DOHH2 (cell line): ENCODE measurements around the gene TNFRSF25.
A peak's percentile ranks its signal among the peaks of the same experiment; 100 is the strongest.

Experiments
- H3F3A ChIP-seq: fragments of 200-600 bp; sonication (generic), shearing (Covaris generic); 2 replicates; pipeline ENCODE4 v1.6.0; 2016; ENCODE audit warnings: antibody characterized with exemption, mild to moderate bottlenecking; ENCODE audit not compliant: control insufficient read depth, insufficient read depth
- H3K27ac ChIP-seq: fragments of 200-600 bp; sonication (generic); 2 replicates; pipeline ENCODE4 v1.5.1; 2014; ENCODE audit warnings: low read depth, mild to moderate bottlenecking, low read length, moderate library complexity
- H3K27me3 ChIP-seq: fragments of 200-600 bp; sonication (generic); 2 replicates; pipeline ENCODE4 v1.6.1; 2014; ENCODE audit warnings: mild to moderate bottlenecking, low read length, mixed read lengths; ENCODE audit not compliant: control insufficient read depth
- H3K36me3 ChIP-seq: fragments of 200-600 bp; sonication (generic); 2 replicates; pipeline ENCODE4 v1.6.1; 2014; ENCODE audit warnings: mild to moderate bottlenecking, low read length, moderate library complexity, mixed read lengths; ENCODE audit not compliant: control insufficient read depth
- H3K4me1 ChIP-seq: fragments of 200-600 bp; sonication (generic); 2 replicates; pipeline ENCODE4 v1.6.1; 2014; ENCODE audit warnings: mild to moderate bottlenecking, low read length, mixed read lengths; ENCODE audit not compliant: control insufficient read depth
- H3K4me2 ChIP-seq: fragments of 200-600 bp; sonication (generic); 2 replicates; pipeline ENCODE4 v1.6.0; 2014; ENCODE audit warnings: mild to moderate bottlenecking, low read length, moderate library complexity
- H3K4me3 ChIP-seq: fragments of 200-600 bp; sonication (generic); 2 replicates; pipeline ENCODE4 v1.5.1; 2014; ENCODE audit warnings: mild to moderate bottlenecking, low read length, mixed read lengths
- H3K79me2 ChIP-seq: fragments of 200-600 bp; sonication (generic); 2 replicates; pipeline ENCODE4 v1.6.1; 2014; ENCODE audit warnings: mild to moderate bottlenecking, low read length, mixed read lengths; ENCODE audit not compliant: control insufficient read depth
- H3K9me2 ChIP-seq: fragments of 200-600 bp; sonication (generic); replicated peaks from 2 replicates; pipeline ENCODE4 v1.6.1; 2014; ENCODE audit warnings: mild to moderate bottlenecking, low read length, mixed read lengths; ENCODE audit not compliant: control insufficient read depth
- H3K9me3 ChIP-seq: fragments of 200-600 bp; sonication (generic); 2 replicates; pipeline ENCODE4 v1.6.1; 2014; ENCODE audit warnings: antibody characterized with exemption, low read length, mixed read lengths; ENCODE audit not compliant: control insufficient read depth, insufficient read depth
- H4K20me1 ChIP-seq: fragments of 200-600 bp; sonication (generic); 2 replicates; pipeline ENCODE4 v1.6.0; 2014; ENCODE audit warnings: low read depth, mild to moderate bottlenecking, antibody characterized with exemption, low read length, moderate library complexity; ENCODE audit not compliant: control insufficient read depth, insufficient read depth
- EZH2phosphoT487 ChIP-seq: fragments of 200-600 bp; sonication (generic); IDR thresholded peaks from 2 replicates; pipeline ENCODE4 v1.6.1; 2017; ENCODE audit warnings: borderline replicate concordance, mild to moderate bottlenecking, antibody characterized with exemption, low read length, moderate library complexity, mixed read lengths
- TF ChIP-seq, protein P1 (sequence below): fragments of 200-600 bp; sonication (generic); IDR thresholded peaks from one replicate; pipeline ENCODE4 v1.5.1; 2014; ENCODE audit warnings: antibody characterized with exemption, mild to moderate bottlenecking, low read depth, low read length; ENCODE audit not compliant: poor library complexity, severe bottlenecking

Gene TNFRSF25

DNA sequence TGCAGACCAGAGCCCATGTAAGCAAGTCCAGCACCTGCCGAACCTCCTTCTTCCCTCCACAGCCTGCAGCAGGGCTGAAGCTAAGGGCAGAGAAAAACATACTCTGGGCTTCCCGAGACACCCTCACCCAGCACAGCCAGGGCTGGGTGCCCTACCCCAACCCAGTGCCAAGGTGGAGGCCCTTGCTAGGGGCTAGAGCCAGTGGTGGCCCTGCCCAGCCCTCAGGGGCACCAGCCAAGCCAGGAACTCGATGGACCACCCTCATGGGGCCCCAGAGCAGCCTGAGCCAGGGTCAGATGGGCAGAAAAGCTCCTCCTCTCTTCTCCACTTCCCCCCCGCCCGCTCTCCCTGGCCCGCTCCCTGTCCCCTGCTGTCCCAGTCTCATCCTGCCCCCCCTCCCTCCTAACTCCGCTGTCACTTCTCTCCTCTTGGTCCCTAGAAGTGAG lies 15.9 kb downstream of the TNFRSF25 start:
- H3K4me2 ChIP-seq, result no peak overlapping the region
- no peaks in the 10 kb centered on the region for H3K36me3 ChIP-seq
- H3K9me3 ChIP-seq, result no peaks in the 10 kb centered on the region
- H3K4me3 ChIP-seq, result no peak overlapping the region
- H3F3A ChIP-seq, result no peaks in the 10 kb centered on the region
- H3K9me2 ChIP-seq, result no peaks in the 10 kb centered on the region
- no peaks in the 10 kb centered on the region for H3K79me2 ChIP-seq
- H3K4me1 ChIP-seq, result peaks cover 13% of the 10 kb centered on the region
- H3K27me3 ChIP-seq, result peaks cover 36% of the 10 kb centered on the region
- H4K20me1 ChIP-seq, result no peaks in the 10 kb centered on the region
- H3K27ac ChIP-seq, result no peak overlapping the region
- TF ChIP-seq, protein P1, sequence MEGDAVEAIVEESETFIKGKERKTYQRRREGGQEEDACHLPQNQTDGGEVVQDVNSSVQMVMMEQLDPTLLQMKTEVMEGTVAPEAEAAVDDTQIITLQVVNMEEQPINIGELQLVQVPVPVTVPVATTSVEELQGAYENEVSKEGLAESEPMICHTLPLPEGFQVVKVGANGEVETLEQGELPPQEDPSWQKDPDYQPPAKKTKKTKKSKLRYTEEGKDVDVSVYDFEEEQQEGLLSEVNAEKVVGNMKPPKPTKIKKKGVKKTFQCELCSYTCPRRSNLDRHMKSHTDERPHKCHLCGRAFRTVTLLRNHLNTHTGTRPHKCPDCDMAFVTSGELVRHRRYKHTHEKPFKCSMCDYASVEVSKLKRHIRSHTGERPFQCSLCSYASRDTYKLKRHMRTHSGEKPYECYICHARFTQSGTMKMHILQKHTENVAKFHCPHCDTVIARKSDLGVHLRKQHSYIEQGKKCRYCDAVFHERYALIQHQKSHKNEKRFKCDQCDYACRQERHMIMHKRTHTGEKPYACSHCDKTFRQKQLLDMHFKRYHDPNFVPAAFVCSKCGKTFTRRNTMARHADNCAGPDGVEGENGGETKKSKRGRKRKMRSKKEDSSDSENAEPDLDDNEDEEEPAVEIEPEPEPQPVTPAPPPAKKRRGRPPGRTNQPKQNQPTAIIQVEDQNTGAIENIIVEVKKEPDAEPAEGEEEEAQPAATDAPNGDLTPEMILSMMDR, result no peak
- no peak for TF ChIP-seq EZH2phosphoT487

DNA sequence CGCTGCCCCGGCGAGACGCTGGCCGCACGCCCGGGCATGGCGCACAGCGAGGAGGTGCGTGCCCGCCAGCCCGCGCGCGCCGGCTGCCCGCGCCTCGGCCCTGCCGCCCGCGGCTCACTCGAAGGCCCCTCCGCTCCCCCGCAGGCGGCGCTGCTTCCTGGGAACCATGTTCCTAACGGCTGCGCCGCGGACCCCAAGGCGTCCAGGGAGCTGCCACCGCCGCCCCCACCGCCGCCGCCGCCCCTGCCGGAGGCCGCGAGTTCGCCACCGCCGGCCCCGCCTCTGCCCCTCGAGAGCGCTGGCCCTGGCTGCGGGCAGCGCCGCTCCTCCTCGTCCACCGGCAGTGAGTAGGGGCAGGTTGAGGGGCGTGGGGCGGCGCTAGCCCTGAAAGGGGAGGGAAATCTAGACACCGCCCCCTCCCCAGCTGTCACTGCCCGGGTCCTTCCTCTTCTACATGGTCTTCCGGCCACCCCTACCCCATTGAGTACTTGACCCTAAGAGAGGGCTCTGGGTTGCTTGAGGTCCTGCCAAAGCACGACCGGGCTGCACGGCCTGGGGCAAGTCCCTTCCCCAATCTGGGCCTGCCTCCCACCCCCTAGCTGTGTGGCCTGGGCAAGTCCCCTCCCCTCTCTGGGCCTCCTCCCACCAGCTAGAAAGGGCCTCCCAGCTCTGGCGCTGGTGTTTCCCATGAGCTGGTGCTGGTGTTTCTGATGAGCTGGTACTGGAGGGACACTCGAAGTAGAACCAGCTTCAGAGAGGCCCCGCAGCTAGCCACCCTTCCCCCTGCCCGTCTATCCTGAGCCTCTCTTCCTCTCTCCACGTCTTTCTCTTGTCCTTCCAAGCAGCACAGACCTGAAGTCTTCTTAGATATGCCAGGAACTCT lies 17.0 kb downstream of the TNFRSF25 start:
- H3K79me2 ChIP-seq, result no peaks in the 10 kb centered on the region
- H3K4me2 ChIP-seq, result no peak overlapping the region
- no peaks in the 10 kb centered on the region for H3K36me3 ChIP-seq
- H3K4me1 ChIP-seq, result peaks cover 13% of the 10 kb centered on the region
- H3K4me3 ChIP-seq, result no peak overlapping the region
- no peaks in the 10 kb centered on the region for H3F3A ChIP-seq
- H3K27ac ChIP-seq, result no peak overlapping the region
- H3K27me3 ChIP-seq, result peaks cover 39% of the 10 kb centered on the region
- TF ChIP-seq, protein P1, result no peak
- no peak for TF ChIP-seq EZH2phosphoT487
- no peaks in the 10 kb centered on the region for H3K9me2 ChIP-seq
- peaks cover 4% of the 10 kb centered on the region; the same call in 1 of the 2 replicates for H4K20me1 ChIP-seq
- no peaks in the 10 kb centered on the region for H3K9me3 ChIP-seq

DNA sequence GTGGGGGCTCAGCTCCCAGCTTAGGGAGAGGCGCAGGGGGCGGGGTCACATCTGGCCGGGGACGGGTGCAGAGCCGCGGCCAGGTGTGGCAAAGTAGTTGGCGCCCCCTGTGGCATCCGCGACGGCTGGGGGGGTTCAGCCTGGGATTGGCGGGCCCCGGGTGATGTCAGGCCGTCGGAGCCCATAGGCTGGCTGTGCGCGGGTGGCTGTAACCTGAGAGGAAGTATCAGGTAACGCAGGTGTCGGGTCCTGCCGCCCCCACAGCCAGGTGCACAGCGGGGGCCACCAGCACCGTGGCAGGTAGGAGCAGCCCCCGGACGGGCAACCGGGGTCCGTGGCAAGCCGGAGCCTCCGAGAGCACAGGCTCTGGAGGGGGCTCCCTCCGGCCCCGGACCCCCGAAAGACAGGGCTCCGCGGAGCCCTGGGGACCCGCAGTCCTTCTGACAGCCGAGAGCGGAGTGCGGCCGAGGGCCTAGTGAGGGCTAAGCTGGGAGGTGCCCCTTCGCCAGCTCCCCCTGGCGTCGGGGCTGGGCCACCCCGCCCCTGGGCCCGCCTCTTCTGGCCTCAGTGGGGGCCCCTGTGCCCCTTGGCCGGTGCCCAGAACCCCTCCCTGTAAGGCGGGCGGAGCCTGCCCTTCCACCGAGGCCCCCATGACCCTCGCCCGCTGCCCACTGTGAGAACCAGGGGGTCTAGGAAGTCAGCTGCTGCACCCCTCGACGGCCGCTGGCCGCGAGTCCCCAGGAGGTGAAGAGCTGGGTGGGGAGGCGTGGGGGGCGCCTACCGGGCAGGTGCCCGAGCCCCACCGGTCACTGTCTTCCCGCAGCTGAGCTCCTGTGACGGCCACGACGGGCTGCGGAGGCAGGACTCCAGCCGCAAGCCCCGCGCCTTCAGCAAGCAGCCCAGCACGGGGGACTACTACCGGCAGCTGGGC lies 17.9 kb downstream of the TNFRSF25 start:
- H3K36me3 ChIP-seq, result no peaks in the 10 kb centered on the region
- H3K4me2 ChIP-seq, result peak overlapping the region; percentile 40
- no peaks in the 10 kb centered on the region for H3K9me3 ChIP-seq
- H3K79me2 ChIP-seq, result no peaks in the 10 kb centered on the region
- TF ChIP-seq EZH2phosphoT487, result no peak
- TF ChIP-seq, protein P1, result no peak
- H4K20me1 ChIP-seq, result peaks cover 4% of the 10 kb centered on the region; the same call in 1 of the 2 replicates
- H3K4me1 ChIP-seq, result peaks cover 13% of the 10 kb centered on the region
- H3K4me3 ChIP-seq, result peak overlapping the region; percentile 42
- no peaks in the 10 kb centered on the region for H3F3A ChIP-seq
- H3K27ac ChIP-seq, result no peak overlapping the region
- peaks cover 39% of the 10 kb centered on the region for H3K27me3 ChIP-seq
- H3K9me2 ChIP-seq, result no peaks in the 10 kb centered on the region
